GM18909 (cell line): ENCODE results near the gene STK17B.

Experiments used
- ATAC-seq: cut with Tn5 transposase; IDR thresholded peaks from one replicate; pipeline ENCODE4 v1.9.1; 2021; ENCODE audit warnings: mild to moderate bottlenecking; ENCODE audit not compliant: unreplicated experiment, poor library complexity

Gene STK17B

GRCh38 chr2:196186266-196186980 is 15.0 kb upstream of the STK17B start:
- no peak for ATAC-seq

- no peak for ATAC-seq
Observed at GRCh38 chr2:196184921-196185320, 13.5 kb upstream of the STK17B start.

DNA sequence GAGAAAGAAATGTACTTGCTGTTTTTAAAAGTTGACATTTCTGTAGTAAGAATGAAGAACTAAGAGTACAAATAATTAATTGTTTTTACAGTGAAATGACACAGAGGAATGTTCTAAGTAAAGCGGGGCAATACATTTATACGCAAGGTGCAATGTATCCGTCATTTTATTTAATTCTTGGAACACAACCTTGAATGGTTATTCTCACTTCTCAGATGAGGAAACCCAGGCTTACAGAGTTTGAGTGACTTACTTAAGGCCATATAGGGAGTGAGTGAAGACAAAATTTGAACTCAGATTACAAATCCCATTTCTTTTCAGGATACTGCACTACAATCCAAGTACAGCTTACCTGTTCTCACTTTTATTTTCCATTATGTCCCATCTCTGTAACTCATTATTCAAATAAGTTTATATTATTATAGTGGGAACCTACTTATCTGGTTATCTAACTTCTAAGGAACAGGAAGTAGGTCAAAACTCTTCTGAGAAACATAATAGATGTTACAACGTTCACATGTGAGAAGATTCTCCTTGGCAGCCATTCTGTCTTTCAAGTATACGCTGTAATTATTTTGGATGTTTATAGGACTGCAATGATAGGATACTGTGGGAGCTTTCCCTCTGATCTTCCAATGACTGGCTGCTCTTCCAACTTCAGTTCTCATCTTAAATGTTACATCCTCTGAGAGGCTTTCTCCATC is 12.3 kb upstream of the STK17B start:
- ATAC-seq = no peak

- peak; percentile 29 for ATAC-seq
Observed at GRCh38 chr2:196183172-196183473, 11.7 kb upstream of the STK17B start.

- ATAC-seq = peak; percentile 95
Observed at GRCh38 chr2:196182439-196183171, 11.2 kb upstream of the STK17B start.

- ATAC-seq = no peak
Observed at GRCh38 chr2:196181484-196181883, 10.1 kb upstream of the STK17B start.

DNA sequence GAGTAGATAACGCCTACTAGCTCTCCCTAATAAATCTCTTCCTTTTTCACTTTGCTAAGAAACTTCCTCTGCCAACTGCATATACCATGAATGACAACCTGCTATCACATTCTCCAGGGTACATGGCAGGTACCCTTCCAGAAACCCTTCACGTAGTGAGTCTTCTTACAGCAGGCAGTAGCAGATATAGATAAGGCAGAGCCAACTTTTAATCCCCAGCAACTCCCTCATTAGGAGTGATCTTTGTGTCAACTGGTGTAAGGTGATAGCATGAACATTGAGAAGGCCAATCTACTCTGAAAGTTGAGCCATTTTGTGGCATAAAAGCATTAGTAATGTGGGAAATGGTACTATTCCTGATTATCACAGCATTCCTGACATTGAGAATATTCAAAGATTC is 5.7 kb upstream of the STK17B start:
- no peak for ATAC-seq

- ATAC-seq = peak; percentile 73
Observed at GRCh38 chr2:196176142-196176738, 4.9 kb upstream of the STK17B start.

- ATAC-seq = no peak
Observed at GRCh38 chr2:196174404-196174803, 3.0 kb upstream of the STK17B start.

DNA sequence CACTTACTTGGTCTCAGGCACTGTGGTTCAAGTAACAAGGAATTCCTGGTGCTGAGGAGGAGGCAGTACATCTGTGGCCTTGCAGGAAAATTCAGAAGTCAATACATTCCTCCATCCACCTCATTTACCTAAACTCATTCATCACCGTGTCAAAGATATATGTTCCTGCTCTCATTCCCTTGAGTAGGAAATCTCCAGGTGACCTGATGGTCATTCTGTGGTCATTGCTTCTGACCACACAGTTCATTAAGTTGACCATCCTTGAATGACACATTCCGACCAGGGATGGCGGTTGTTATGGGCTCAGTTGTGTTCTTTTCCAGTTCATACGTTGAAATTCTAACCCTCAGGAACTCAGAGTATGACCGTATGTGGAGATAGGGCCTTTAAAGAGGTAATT is 2.1 kb upstream of the STK17B start:
- no peak for ATAC-seq

- ATAC-seq = no peak
Observed at GRCh38 chr2:196172951-196173350, 1.6 kb upstream of the STK17B start.

DNA sequence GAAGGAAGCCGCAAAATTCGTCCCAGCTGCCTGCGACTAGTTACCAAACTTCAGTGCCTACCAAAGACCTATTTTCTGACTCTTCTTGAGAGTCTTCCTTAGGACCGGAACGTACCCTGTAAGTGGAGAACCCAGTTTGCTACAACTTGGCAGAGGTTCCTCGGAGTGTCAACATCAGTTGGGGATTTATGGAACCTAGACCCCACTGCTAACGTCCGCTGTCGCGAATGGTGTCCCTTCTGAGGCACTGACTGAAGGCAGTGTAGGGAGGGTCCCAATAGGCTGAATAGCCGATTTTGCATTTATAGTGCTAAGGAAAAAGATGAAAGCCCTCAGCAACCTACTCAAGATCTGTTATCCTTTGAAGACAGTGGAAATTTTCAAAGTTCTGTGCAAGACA is 568 bp upstream of the STK17B start:
- ATAC-seq = no peak

DNA sequence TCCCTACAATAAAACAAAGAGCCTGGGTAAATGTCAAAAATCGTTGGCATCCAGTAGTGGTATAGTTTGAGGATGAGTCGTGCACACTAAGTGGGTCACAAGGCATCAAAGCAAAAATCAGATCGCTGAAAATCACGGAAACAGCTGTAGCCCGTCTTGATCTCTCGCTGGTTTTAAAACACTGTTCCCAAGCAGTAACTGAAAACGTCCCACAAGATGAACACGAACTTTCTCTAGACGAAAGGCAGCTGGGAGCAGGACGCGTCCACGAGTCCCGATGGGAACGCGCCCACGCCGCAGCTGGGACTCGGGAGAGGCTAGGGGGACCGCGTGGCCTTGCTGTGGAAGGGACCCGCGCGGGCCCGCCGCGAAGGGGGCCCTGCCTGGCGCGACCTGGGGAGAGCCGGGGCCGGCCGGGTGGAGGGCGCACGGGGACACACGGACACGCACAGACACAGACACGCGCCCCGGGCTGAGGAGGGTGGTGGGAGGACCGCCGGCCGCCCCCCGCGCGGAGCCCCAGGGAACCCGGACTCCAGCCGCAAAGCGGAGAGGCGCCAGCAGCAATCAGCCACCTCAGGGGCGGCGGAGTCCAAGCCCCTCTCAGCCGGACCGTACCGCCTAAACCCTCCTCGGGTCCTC is 651 bp downstream of the STK17B start:
- peak; percentile 4 for ATAC-seq

- ATAC-seq = peak; percentile 32
Observed at GRCh38 chr2:196170213-196170605, 1.2 kb downstream of the STK17B start.

- ATAC-seq = no peak
Observed at GRCh38 chr2:196169516-196169915, 1.9 kb downstream of the STK17B start.

GRCh38 chr2:196168181-196168580 is 3.2 kb downstream of the STK17B start:
- no peak for ATAC-seq

DNA sequence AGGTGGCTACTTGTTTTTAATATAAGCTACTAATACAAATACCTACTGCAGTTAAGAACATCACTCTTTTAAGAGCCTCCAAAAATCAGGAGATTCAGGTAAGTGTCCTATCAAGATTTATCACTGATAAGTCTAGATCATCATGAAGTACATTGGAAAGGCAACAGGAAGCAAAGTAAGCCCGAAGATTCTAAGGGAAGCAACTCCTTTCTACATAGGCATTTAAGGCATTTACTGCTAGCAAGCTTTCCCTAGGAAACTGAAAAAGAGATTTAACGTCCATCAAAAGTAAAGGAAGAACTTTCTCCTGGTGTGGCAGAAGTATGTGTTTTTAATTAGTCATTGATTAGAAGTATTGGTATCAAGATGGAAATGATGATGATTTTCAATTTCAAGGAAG is 3.7 kb downstream of the STK17B start:
- no peak for ATAC-seq

GRCh38 chr2:196166876-196167275 is 4.5 kb downstream of the STK17B start:
- ATAC-seq = peak; percentile 18

GRCh38 chr2:196165016-196165415 is 6.4 kb downstream of the STK17B start:
- no peak for ATAC-seq

DNA sequence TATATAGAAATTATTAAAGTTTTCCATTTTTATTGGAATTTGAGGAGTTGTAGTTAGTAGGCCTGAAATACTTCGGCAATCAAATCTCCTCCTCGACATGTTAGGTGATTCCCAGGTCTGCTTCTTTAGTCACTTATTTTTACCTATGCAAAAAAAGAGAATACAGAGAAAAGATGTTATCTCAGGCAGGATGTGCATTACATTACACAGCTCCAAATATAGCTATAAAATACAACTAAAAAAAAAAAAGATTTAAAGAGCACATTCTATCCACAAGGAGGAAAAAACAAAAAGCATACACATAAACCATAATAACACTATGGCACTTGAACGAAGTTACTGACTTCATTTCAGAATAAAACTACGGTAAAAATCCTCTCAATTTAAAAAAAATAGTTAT is 8.1 kb downstream of the STK17B start:
- ATAC-seq = no peak
